B cell (primary cell): Measurements from ENCODE around the gene DND1.

Experiments
- EZH2 ChIP-seq: IDR thresholded peaks from 2 replicates; pipeline ENCODE4 v1.6.1; 2012; ENCODE audit warnings: borderline replicate concordance, low read depth, mild to moderate bottlenecking, moderate library complexity, low read length; ENCODE audit not compliant: insufficient read depth, poor library complexity, severe bottlenecking
- TF ChIP-seq, protein P1 (sequence below): fragments of 200-600 bp; IDR thresholded peaks from one replicate; pipeline ENCODE4 v1.8.0; 2022; ENCODE audit warnings: antibody characterized with exemption, mild to moderate bottlenecking

DNA sequence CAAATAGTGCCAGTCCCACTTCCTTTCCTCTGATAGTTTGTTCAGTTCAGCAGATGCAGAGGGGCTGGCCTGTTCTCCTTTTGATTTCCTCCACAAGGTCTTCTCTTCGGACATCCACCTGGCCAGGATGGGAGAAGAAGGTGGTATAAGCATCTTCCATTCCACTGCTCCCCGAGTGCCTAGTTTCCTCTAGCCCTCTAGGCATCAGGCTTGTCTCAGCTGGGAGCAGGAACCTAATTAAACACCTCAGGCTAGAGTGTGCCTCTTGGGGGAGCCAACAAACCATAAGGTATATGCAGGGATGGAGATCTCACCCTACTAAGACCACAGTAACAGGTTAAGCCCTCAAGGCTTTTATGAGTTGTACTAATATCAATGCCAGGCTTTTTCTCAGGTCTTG lies 835 bp upstream of the DND1 start:
- TF ChIP-seq, protein P1, sequence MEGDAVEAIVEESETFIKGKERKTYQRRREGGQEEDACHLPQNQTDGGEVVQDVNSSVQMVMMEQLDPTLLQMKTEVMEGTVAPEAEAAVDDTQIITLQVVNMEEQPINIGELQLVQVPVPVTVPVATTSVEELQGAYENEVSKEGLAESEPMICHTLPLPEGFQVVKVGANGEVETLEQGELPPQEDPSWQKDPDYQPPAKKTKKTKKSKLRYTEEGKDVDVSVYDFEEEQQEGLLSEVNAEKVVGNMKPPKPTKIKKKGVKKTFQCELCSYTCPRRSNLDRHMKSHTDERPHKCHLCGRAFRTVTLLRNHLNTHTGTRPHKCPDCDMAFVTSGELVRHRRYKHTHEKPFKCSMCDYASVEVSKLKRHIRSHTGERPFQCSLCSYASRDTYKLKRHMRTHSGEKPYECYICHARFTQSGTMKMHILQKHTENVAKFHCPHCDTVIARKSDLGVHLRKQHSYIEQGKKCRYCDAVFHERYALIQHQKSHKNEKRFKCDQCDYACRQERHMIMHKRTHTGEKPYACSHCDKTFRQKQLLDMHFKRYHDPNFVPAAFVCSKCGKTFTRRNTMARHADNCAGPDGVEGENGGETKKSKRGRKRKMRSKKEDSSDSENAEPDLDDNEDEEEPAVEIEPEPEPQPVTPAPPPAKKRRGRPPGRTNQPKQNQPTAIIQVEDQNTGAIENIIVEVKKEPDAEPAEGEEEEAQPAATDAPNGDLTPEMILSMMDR, result no peak
- TF ChIP-seq EZH2, result no peak
